GM04503 (cell line): Measurements from ENCODE around the gene ACO2.
"Not testable (repeated sequence)": the region's sequence is repeated elsewhere in the genome, so short reads cannot be mapped to it uniquely, and the experiment has no call there.

Experiments used
- DNase-seq: peaks from one replicate; pipeline ENCODE4 v3.0.0-alpha.2; 2012; ENCODE audit warnings: low read depth

ACO2 gene

DNA sequence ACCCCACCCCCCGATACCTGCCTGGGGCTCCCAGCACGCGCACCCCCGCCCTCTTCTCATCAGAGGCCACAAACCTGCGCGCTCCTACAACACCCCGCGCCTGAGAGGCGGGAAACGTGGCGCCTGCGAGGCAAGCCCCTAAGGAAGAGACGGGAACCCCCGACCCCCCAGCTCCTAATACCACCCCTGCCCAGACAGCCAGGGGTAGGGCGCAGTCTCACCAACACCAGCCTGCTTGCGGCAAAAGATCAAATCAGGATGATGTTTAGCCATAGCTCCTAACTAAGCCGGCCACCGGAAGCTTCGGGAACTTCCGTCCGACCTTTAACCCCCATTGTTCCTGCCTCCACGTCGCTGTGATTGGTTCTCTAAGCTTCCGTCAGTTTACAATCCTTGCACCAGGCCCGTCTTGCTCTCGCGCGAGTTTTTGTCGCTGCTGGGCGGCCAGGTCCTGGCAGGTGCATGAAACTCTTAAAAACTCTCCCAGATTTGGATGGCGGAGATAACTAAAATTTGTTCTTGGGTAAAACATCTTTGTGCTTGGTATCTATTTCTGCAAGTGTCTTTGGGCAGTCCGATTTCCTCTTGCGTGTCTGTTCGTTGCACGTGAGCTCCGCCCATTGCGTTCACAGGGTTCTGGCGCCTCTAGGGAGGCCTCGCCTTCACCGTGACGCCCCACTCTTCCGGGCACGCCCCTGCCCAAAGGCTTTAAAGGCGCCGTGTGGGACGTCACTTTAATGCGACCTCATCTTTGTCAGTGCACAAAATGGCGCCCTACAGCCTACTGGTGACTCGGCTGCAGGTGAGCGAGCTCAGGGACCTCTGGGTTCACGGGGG, at the start of gene ACO2, which contains the start of gene PHF5A:
Gene ACO2, plus strand, starts transcription at position 737 of the 837 bp plus-strand sequence. Its CDS starts 30 bp downstream, at position 767.
Gene PHF5A, minus strand, starts transcription at position 312 of the 837 bp plus-strand sequence. Its CDS starts 39 bp downstream, at position 273.
- peak; percentile 95 for DNase-seq

DNA sequence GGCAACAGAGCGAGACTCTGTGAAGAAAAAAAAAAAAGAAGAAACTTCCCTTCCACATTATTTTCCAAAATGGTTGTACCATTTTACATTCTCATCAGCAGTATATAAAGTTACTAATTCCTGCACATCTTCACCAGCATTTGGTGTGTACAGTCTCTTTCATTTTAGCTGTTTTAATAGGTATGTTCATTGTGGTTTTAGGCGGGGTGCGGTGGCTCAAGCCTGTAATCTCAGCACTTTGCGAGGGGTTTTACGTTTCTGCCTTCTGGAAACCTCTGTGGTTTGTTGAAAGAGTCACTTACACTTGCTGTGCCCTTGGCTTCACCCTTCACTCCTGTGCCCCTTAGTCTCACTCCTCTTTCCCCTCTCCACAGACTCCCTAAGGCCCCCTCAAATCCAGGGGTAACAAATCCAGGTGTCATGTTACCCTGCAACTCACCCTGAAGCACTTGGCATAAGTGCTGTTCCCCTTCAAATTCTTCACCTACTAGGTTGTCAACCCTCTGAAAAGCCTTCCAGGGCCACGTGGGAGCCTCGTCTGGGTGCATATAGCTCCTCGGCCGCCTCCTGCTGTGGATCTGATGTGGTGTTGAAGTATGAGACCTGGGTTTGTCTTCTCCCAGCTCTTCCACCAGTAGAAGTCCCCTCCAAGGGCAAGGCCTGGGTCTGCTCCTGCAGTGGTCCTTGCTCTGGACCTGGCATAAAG, 43.1 kb upstream of the ACO2 start:
- DNase-seq: no peak

GRCh38 chr22:41429232-41429950, 39.5 kb upstream of the ACO2 start:
- no peak for DNase-seq

- DNase-seq: no peak
Measured at GRCh38 chr22:41429951-41430332, 39.0 kb upstream of the ACO2 start.

GRCh38 chr22:41431656-41432055, 37.3 kb upstream of the ACO2 start:
- no peak for DNase-seq

DNA sequence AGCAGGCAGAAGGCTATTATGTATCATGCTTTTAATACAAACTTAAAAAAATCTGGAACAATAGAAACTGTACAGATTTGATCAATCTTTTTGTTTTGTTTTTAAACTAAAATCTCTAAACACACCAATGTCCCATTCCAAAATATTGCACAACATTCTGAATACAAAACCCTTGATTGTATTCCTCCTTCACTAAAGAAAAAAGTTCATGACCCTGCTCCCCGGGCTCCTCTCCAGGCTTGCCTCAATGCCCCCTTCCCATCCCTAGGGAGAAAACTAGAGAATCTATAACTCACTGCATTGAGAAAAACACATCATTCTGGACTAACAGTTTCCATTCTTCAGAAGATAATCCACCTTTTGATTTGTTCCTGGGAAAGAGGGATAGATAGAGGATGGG, 35.4 kb upstream of the ACO2 start:
- not testable (repeated sequence) for DNase-seq

DNA sequence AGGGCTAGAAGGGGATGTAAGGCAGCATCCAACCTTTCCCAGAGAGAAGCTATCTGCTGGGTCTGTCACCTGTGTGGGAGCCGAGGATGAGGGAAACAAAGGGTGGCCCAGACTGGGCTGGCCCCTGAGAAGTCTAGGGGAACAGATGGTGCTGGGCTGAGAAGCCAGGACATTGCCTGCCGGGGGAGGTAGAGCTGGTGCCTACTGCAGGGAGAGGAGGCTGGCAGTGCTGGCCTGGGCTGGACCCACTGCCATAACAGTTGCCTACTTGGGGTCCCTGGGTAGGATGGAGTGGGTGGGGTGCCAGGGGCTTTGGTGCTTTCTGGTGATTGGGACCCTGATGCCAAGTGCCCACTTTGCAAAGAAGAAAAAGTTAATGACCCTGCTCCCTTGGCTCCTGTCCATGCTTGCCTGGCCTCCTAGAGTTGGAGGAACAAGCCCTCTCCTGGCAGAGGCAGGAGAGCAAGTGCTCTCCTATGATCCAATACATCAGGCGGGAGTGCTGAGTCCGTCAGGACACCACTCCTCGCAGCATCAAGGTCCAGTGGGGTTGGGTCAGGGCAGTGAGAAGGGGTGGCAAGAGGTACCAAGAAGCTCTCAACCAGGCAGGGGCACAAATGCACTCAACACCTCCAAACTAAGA, 34.4 kb upstream of the ACO2 start:
- DNase-seq: not testable (repeated sequence)

DNA sequence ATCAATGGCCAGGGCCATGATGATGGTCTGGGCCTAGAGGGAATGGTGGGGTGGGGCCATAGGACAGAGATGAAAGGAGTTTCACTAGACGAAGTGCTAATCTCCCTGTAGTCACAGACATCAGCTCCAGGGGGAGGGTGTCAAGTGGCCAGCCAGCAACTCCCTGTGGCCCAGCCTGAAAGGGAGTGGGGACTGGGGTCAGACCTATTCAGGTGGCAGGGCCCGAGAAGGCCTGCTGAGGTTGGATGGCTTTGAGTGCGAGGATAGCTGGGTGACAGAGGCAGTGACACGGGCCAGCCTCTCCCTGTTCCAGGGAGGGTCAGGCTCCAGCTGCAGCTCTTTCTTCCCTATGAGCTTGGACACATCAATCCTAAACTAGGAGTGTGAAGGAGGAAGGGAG, 33.4 kb upstream of the ACO2 start:
- DNase-seq: no peak

DNA sequence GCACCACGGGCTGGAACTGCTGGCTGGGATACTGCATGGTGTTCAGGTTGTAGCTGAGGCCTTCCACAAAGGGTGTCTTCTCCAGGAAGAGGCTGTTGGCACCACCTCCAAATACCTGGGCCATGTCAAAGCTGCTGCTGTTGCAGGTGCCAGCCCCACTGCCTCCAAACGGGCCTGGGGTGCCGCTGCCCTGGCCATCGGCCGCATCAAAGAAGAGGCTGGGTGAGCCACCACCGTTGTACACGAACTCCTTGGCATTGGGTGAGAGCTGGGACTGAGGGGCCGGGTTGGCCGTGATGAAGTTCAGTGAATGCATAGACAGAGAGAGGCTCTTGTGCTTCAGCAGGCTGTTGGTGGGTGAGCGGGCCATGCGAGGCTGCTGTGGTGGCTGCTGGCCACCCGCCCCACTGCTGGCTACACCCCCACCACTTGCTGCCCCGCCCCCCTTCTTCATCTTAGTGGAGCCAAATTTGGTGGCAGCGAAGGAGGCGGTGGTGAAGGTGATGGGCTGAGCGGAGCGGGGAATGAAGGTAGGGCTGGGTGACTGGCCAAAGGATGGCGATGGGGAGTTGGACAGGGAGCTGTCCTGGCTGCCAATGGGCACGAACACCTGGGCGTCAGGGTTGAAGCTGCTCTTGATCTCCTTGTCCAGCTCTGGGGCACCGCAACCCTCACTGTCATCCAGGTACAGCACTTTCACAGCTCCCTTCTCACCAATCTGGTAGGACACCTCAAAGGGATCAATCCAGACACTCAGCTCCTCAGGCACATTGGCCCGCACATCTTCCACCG, 32.4 kb upstream of the ACO2 start:
- DNase-seq: no peak

- DNase-seq: no peak
Measured at GRCh38 chr22:41437198-41437597, 31.7 kb upstream of the ACO2 start.

- DNase-seq: not testable (repeated sequence)
Measured at GRCh38 chr22:41440511-41440910, 28.4 kb upstream of the ACO2 start.

DNA sequence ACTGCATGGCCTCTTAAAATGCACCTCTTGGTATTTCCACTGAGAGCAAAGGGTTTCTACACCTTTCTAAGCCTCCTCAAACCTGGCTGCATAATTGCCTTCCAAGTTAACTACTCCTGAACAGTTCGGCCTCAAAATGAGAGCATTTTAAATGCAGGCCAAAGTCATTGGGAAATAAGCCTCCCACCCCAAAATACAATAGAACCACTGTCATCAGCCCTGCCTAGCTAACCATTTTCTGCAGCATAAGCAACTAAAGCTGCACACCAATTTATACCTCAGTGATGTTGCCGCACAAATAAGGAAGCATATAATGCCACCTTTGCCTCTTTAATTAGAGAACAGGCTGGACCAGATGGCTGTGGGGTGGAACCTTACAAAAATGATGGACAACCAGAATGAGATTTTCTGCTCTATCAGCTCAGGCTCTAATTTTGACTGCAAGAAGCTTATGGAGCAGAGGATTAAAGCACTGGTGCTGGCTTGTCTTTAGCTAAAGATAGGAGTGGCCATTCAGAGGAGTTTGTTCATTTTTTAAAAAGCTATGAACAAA, 26.6 kb upstream of the ACO2 start:
- no peak for DNase-seq

DNA sequence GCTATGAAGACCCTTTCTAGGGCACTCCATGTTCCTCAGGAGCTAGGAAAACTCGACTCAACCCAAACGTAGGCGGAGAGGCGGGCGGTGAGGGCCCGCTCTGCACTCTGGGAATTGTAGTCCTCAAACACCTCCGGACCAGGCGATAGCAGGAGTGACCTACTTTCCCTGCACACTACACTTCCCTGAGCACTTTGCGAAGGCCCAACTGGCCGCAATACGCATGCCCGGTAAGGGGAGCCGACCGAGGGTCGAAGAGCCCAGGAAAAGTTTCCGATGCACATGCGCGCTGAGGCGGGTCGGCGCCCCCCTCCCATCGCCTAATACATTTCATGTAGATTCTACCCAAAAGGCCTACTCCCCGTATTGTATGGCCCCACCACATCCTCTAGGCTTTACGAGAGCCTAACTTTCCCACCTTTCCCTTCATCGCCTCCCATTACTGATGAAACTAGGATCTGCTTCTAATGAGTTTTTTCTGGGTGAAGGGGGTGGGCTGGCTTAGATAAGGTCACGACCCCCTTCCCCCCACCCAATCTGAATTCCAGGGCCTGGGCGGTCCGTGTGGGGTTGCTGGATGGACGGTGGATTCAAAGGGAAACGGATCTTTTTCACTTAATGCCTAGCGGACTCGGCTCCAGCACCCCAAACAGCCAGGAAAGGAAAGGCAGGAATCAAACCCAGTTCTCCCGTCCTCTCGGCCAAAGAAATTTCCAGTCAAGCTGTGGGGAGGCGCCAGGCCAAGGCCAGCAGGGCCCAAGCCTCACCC, 24.4 kb upstream of the ACO2 start:
- DNase-seq: peak; percentile 72

GRCh38 chr22:41445129-41446056, 23.5 kb upstream of the ACO2 start:
- DNase-seq: no peak

DNA sequence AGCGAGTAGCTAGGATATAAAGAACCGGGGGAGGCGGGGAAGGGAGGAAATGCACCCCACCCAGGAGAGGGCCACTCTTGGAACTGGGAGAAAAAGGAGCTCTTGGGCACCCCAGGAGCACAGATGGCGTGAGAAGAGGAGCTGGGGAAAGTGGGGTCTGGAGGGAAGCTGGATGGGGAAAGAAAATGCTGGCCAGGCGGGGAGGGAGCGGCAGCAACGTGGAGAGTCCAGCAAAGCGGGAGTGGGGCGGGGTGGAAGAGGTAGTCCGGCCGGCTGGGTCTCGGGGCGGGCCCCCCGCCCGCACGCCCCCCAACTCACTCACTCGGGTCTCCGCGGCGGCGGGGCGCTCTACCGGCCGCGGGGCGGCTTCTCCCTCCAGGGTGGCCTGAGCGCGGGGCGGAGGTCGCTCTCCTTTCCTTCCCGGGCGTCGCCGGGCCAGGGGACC, 22.8 kb upstream of the ACO2 start:
- DNase-seq: no peak

GRCh38 chr22:41446639-41447434, 22.1 kb upstream of the ACO2 start, which contains the start of gene TOB2:
TSS of gene TOB2 (minus strand) at chr22:41446801. CDS start at chr22:41437345, 9,456 bp downstream.
- DNase-seq: peak; percentile 70

DNA sequence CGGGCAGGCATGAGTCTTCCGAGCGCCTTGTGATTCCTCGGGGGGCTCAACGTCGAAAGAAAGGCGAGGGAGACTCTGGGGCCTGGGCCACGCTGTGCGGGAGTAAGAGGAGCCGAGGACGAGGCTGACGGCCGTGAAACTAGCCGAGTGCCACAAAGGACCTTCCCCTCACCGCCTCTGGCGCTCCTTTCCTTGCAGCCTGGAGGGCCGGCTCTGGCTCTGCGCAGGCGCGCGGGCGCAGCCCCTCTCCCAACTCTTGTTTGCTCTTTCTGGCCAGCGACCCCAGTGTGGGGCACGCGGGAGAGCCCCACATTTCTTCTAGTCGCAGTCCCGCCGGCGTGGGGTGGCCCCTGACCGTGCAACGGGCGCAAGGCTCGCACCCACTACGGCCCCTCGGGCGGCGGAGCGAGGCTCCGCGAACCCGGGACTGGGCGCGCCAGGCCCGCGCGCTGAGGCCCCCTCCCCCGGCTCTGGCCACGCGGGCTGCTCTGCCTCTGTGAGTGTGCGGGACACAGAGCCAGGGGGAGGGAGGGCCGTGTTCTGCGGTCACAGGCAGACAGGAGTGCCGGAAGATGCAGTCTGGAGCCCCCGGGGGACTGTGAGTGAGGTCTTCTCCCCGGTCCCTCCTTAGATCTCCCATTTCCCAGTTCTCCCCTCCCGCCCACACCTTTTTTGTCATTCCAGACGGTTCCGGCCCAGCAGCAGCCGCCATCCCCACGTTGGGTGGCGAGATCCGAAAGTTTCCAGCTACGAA, 21.3 kb upstream of the ACO2 start:
- no peak for DNase-seq
